ENCODE measurements around the gene CLK4. TPM values are rescaled to one million over a fixed set of nuclear protein-coding genes. Genes with fewer than 3 reads are reported as not detected.

CLK4 gene
- 23.7 TPM for total RNA-seq

DNA sequence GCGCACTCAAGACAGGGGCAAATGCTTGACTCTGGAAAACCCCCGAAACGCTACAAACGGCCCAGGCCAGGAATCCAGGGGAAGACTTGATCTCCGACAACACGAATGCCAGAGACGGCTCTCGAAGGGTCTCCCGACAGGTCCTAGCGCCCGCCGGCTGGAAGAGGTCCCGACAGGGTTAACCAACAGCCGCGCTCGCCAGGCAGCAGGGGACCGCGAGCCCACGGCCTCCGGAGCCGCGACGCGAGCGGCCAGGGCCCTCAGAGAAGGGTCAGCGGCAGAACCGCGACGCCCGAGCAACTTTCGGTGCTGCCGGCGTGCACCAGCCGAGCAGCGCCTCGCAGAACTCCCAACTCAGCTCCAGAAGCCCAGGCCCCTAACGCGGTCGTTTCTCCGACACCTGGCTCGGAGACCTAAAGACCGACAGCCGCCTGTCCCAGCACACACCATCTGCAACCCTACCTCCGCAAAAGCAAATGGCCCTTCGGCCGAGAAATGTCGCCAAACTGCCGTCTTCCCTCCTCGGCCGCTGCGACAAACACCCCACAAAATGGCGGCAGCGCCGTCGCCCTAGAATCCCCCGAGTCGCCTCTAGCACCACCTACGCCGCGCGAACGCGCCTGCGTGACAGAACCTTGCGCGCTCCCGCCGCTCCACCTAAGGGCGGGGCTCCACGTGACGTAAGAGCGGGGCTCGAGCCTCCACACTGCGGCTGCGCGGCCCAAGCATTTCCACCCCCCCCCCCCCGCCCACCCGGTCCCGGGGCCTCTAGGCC, at the start of gene CLK4:
TSS of gene CLK4 (minus strand) at position 567 of the 775 bp plus-strand sequence. CDS start 3,634 bp downstream, outside the sequence.
- peak; percentile 97 for DNase-seq (ENCODE audit: low spot score)

DNA sequence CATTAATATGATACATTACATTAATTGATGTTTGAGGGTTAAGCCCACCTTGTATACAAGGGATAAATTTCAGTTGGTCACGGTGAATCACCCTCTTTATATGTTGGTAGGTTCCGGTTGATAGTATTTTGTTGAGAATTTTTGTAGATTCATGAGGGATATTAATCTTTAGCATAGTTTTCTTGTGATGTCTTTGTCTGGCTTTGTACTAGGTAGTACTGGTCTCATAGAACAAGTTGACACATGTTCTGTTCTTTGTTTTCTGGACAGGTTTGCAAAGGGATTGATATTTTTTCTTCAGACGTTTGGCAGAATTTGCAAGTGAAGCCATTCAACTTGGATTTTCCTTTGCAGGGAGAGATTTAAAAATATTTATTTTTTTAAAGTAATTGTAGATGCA, 49.1 kb upstream of the CLK4 start:
- no peak for DNase-seq (ENCODE audit: low spot score)

DNA sequence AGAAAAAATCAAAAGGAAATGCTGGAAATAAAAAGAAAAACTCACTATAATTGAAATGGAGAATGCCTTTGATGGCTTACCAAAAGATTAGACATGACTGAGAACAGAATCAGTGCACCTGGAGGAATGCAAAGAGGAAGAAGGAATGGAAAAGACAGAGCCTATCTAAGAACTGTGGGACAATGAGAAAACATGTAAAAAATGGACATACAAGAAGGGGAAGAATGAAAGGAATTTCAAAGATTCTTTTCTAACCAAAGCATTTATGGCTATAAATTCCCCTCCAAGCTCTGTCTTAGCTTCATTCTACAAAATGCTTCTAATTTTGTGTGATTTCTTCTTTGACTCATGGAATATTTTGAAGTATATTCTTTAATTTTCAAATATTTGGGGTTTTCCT, 47.5 kb upstream of the CLK4 start:
- no peak for DNase-seq (ENCODE audit: low spot score)

DNA sequence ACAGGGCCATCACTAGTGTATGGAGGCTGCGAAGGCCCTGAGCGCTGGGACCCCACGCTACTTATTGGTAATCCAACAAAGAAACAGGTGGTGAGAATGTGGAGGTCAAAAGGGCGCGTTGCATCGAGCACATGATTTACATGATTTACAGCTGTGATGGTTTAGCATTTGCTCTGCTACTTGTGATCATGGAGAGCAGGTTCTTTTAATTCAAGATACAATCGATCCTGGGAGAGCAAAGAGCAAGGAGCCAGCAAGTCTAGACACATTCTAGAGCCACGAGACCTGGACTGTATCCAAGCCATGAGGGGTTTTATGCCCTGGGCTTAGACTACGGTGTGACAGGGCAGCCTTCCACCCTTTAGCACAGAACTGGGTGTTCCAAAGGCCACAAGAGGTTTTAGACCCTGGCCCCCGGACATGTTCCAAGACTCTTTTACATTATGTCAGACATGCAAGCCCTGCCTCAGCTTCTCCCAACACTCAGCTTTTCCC, 47.0 kb upstream of the CLK4 start:
- DNase-seq (ENCODE audit: low spot score): no peak

DNA sequence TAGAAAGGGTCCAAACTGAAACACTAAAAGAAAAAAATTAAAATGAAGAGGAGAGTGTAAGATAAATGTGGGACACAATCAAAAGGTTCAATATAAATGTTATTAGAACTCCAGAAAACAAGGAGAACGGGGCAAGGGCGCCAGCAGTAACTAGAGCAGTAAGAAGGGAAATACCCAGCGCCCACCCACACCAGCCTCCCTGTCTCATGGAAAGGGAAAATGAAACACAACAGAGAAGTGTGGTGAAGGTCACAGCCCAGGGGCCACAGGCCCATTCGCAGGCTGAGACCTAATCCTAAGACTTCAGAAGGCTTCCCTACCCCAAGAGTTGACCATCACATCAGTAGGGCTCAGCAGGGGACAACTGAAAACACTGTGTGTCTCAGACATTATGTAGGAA, 45.8 kb upstream of the CLK4 start:
- no peak for DNase-seq (ENCODE audit: low spot score)

DNA sequence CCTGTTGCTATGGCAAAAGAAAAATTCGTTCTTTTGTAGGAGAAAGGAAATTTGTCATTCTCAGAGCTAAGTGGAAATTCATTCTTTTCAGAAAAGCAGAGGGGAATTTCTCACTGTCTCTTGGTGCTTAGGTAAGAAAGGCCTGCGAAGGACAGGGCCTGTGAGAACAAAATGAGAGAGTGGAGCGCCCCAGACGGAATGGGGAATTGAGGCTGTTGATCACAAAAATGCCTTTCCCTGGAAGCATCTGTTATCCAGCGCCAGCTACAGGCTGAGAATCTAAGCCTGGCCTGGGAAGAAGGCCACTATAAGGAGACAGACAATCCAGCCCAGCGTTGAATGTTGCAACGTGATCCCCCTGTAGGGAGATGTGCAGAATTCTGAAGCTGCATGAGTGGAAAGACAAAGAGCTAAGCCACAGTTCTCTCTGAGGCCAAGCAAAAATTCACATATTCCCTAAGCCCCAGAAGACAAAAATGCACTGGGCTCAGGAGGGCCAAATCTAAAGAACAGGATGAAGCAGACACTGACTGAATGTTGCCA, 44.8 kb upstream of the CLK4 start:
- DNase-seq (ENCODE audit: low spot score): no peak

DNA sequence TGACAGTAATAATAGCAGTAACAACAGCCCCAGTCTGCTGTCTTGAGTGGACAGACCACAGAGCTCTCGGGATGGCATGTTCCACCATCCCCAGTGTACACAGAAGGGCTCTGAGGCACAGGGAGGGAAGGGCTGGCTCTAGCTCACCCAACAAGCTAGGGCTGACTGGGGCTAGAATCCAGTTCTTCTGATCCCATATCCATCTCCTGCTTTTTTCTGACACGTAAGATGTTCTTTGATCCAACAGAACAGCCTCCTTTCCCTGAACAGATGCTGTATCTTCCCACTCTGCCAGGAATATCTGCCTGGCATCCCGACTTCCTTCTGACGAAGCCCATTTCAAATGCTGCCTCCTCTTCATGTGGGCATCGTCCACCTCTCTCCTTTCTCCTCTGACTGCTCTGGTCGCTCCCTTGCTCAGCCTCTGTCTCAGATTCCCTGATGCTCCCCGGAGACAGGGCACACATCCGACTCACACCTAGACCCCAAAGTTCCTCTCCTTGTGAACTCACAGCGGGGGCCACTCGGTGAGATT, 43.6 kb upstream of the CLK4 start:
- no peak for DNase-seq (ENCODE audit: low spot score)

DNA sequence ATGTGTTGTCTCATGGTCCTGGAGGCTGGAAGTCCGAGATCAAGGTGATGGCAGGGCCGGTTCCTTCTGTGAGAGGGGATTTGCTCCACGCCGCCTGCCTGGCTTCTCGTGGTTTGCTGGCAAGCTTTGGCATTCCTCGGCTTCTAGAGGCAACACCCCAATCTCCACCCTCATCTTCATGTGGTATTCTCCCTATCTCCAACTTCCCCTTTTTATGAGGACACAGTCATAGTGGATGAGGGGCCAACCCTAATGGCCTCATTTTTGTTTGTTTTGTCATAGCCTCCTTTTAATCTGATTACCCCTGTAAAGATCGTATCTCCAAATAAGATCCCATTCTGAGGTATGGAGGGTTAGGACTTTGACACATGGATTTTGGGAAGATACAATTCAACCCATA, 41.7 kb upstream of the CLK4 start:
- no peak for DNase-seq (ENCODE audit: low spot score)

DNA sequence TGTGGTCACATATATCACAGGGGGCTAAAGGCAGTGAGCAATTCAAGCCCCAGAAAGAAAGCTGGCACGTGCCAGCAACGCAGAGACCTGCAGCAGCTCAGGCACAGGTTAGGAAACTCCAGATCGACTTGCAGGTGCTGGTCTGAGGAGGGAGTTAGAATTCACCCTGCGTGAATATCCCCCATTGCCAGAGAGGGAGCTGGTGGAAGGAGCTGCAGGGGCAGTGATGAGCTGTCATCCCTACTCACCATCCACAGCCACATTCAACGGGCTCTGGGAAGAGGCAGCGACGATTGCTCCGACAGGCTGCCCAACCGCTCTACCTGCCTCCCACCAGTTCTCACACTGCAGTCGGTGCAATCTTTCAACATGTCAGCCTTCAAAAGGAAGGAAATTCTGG, 40.8 kb upstream of the CLK4 start:
- no peak for DNase-seq (ENCODE audit: low spot score)

DNA sequence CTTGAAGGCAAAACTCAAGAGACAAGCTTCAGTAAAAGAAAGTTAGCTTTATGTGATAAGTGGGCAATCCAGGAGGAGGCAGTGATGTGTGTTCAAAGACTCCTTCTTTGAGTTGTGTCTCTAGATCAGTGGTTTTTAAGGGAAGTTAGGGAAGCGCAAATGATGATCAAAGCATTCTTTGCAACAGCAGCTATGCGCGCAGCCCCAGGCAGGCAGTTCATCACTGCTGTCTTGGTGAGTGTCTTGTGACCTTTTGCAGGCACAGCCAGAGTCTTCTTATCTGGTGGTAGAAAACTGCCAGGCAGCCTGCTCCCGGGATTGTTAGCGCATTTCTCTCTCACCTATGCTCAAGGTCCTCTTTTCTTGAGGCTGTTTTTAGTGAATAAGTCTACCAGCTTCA, 40.3 kb upstream of the CLK4 start:
- DNase-seq (ENCODE audit: low spot score): no peak

DNA sequence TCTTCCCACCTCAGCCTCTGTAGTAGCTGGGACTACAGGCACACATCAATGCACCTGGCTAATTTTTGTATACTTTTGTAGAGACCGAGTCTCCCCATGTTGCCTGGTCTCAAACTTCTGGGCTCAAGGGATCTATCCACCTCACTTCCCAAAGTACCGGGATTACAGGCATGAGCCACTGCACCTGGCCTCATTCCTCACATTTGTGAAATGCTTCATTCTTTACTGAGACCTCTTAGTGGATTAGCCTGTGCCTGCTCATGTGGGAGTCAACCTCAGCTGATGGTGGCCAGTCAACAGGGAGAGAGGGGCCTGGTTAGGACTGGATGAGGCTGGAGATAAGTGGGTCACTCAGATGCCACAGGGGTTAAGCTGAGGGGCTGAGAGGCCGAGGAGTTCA, 37.3 kb upstream of the CLK4 start:
- no peak for DNase-seq (ENCODE audit: low spot score)

DNA sequence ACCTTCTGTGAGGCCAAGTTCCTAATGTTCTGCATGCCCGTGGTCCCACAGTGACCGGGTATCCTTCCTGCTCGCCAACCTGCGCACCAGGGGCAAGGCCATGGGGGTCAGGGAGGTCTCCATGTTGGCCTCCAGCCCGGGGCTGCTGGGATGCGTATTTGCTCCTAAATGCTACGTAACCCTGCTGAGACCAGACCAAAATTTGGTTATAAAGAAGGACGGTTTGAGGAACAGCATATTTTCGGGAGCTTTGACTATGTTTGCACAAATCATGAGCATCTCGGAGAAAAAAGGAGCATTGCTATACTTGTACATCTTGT, 35.7 kb upstream of the CLK4 start:
- DNase-seq (ENCODE audit: low spot score): no peak

DNA sequence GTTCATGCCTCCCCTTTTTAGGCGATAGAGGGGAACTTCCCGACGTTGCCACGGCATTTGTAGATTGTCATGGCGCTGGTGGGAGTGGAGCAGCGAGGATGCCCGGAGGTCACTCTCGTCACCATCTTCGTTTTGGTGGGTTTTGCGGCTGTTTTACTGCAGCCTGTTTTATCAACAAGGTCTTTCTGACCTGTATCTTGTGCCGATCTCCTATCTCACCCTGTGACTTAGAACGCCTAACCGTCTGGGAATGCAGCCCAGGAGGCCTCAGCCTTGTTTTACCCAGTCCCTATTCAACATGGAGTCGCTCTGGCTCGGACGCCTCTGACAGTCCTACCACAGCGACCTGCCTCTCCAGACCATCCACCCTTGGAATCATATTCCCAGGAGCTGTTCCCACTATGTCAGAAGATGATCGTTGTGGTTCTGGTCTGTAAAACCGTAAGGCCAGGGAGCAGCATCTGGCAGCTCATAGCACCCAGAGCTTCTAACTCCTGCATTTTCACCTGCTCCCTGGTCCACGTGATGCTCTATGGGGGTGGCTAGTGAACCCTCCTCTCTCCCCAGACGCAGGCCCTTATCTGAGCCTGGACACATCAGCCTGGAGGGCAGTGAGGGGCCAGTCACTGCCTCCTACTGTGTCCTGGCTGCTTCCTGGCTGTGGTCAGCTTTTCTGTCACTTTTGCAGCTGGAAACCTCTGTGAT, 35.1 kb upstream of the CLK4 start:
- DNase-seq (ENCODE audit: low spot score): no peak

DNA sequence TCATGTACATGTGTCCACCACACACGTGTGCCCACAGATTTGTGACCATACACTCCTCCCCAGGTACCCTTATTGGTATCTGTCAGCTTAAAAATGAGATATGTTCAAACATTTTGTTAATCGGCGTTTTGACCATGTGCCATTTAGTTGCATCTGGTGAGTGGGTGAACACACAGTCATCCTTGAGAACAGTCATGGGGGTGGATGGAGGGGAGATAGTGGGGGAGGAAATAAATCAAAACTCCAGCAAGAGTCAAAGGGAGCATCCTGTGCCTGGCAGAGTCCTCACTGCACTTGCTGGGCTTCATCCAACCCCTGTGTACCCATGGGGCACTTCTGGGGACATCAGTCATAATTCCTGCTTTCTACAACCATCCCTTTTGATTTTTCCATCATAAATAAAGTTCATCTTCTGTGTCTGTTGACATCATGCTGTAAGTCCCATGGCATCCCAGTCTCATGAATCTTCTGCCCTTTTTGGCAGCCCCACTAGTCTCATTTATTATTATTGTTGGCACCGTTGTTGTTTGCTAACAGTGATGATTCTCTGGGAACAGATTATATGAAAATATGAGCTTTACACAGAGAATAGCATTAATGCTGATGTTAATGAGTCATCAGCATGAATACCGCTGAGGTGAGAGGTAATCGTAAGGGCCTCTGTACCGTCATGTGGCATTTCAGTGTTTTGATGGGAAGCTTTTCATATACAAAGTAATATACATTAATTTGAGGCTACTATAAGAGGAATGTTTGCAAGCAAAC, 24.4 kb upstream of the CLK4 start:
- DNase-seq (ENCODE audit: low spot score): no peak

DNA sequence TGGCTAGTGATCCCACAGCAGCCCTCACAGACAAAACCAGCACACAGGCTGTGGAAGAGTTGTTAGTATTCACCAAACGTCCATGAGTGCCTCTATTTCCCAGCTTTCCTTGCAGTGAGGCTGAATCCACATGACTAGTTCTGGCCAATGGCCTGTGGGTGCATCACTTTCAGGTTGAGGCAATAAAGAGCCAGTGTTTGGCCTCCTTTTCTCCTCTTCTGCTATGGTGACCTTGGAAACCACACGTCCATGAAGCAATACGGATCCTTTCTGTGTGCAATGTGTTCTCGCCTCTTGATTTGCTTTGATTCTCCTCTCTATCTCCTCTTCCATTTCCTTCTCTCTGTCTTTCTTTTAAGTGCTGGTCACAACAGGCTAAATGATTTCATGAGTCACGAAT, 23.4 kb upstream of the CLK4 start:
- DNase-seq (ENCODE audit: low spot score): no peak

DNA sequence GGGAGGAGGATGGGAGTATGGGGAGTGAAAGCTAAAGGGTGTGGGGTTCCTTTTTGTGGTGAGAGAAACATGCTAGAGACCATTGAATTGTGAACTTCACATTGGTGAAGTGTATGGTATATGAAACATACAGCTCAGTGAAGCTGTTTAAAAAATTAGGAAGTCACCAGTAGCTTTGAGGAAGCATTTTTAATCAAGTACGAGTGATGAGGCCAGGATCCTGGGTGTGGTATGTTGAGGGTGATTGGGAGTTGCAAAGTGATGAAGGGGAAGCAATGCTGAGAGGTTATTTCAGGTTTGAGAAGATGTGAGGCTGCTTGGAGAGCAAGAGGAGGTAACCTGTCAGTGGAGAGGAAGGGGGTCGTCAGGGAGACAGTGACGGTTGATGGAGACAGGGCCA, 22.7 kb upstream of the CLK4 start:
- DNase-seq (ENCODE audit: low spot score): no peak

DNA sequence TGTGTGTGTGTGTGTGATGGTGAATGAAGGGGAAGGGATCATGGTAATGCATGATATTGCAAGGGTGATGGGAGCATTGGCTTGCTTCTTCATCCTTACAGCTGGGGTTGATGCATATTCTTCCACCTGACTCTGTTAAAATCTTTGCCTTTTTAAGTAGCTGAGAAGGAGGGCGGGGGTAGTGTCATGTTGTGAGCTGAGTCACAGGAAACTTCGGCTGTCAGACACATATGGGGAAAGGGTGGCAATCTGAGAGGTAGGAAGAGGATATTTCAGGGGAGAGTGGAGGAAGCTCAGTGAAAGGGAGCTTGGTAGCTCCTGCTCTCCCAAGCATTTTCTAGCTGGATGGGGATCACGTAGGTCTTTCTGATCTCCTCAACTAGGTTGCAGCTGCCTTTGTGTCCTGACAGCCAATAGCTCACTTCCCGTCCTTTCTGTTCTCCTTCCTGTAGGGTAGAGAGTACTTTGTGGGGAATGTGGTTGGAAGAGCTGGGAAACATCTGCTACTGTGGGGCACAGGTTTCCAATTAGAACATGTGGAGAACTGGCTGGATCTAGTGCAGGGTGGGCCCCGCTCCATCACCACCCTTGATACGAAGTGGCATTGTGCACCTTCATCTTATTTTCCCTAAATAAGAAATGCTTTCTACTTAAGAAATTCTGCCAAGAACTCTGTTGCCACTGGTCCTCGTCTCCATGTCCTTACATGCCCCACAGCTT, 18.1 kb upstream of the CLK4 start:
- DNase-seq (ENCODE audit: low spot score): no peak

DNA sequence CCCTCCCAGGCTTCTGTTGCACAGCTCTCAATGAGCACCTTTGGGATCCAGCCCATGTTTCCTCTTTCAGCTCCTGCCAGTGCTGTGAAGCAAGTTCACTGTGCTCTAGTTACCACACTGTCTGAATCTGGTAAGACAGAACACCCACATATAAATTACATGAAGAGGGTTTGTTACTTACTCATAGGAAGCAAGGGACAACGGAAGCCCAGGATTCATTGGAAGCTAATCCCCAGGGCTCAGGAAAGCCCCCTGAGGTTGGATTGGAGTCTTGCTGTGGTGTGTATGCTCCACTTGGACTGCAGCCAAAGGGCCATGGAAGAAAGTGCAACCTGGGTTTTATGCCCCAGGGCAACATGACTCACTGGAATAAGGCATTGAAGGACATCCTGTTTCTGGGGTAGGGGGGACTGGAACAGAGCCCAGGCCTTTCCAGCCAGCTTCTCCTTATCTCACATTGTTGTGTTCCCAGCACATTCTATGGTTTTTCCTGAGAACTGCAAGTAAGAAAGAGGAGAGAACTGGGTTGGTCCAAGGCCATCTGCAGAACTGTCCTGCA, 15.6 kb upstream of the CLK4 start:
- DNase-seq (ENCODE audit: low spot score): no peak

DNA sequence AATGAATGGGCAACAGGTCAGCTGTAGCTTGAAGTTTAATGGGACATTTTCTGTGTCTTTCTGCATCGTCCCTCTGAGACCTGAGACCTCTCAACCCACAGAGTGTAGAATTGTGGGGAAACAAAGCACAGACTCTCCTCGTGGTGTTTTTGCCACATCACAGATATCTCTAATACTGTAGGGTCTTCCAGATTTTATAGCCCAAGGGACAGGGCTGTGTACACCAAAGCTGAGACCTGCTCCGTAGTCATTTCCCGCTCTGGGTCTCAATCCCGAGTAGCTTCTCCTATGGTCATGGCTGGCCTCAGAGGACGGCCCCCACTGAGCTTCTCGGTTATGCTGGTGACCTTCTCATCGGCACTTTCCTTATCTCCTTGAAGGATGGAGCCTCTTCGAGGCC, 14.9 kb upstream of the CLK4 start:
- DNase-seq (ENCODE audit: low spot score): no peak

DNA sequence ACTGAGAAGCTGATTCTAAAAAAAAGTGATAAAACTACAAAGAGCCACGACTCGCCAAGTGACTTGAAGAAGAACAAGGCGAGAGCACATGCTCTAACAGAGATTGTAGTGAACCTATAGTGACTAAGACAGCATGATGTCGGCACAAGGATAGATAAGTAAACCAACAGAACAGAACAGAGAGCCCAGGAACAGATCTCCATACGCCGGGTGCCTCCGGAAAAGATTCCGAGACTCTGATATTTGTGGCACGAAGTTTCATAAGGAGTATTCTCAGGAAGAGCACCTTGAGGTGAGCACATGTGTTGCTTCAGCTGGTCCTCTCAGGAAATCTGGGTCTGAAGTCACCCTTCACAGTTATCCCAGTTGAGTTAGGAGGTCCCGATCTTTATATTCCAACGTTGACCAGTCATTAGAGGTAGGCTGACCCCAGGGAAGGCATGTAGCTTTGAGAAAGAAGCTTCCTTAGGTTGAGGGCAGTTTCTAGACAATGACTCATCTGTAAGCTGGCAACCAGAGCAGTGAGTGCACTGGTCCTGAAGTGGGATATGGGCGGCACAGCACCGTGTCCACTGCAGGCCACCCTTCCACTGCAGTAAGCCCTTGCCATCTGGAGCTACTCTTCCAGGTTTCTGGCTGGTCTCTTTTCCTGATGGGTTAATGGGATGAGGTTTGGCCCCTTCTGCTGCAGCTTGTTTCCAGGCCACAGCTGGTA, 13.6 kb upstream of the CLK4 start:
- DNase-seq (ENCODE audit: low spot score): no peak
